Mammary epithelial cell (primary cell): Measurements from ENCODE around the gene HSFY1.
"Not testable (repeated sequence)": the region's sequence is repeated elsewhere in the genome, so short reads cannot be mapped to it uniquely, and the experiment has no call there.

ENCODE experiments used
- EZH2 ChIP-seq: IDR thresholded peaks from 2 replicates; pipeline ENCODE4 v1.6.1; 2012; ENCODE audit warnings: low read length, inconsistent platforms, borderline replicate concordance
- TF ChIP-seq, protein P1 (sequence below), 2 donors: IDR thresholded peaks in 1 of 2; conservative IDR thresholded peaks in 1 of 2; 2 replicates each; pipeline ENCODE4 v1.5.1; 2011 to 2012; ENCODE audit warnings: inconsistent platforms in 2 of 2, low read length in 2 of 2, mild to moderate bottlenecking in 2 of 2, control low read depth in 1 of 2, low read depth in 1 of 2; ENCODE audit not compliant: insufficient read depth in 1 of 2; ENCODE audit errors: extremely low read depth in 1 of 2

GRCh38 chrY:18538952-18539351 lies 7.6 kb upstream of the HSFY1 start:
- TF ChIP-seq, protein P1, sequence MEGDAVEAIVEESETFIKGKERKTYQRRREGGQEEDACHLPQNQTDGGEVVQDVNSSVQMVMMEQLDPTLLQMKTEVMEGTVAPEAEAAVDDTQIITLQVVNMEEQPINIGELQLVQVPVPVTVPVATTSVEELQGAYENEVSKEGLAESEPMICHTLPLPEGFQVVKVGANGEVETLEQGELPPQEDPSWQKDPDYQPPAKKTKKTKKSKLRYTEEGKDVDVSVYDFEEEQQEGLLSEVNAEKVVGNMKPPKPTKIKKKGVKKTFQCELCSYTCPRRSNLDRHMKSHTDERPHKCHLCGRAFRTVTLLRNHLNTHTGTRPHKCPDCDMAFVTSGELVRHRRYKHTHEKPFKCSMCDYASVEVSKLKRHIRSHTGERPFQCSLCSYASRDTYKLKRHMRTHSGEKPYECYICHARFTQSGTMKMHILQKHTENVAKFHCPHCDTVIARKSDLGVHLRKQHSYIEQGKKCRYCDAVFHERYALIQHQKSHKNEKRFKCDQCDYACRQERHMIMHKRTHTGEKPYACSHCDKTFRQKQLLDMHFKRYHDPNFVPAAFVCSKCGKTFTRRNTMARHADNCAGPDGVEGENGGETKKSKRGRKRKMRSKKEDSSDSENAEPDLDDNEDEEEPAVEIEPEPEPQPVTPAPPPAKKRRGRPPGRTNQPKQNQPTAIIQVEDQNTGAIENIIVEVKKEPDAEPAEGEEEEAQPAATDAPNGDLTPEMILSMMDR (conservative IDR thresholded peaks at IDR 0.05 in 1 of 2, IDR thresholded peaks at IDR 0.05 in 1 of 2; ENCODE audit: extremely low read depth in 1 of 2, insufficient read depth in 1 of 2, low read depth in 1 of 2, low read length in 2 of 2) = not testable (repeated sequence)
- TF ChIP-seq EZH2 = not testable (repeated sequence)
